GM18502 (cell line): ENCODE results near the gene ANKLE2.
"Not testable (repeated sequence)": the region's sequence is repeated elsewhere in the genome, so short reads cannot be mapped to it uniquely, and the experiment has no call there.

ENCODE experiments used
- ATAC-seq: cut with Tn5 transposase; IDR thresholded peaks from one replicate; pipeline ENCODE4 v1.9.1; 2021; ENCODE audit warnings: mild to moderate bottlenecking; ENCODE audit not compliant: unreplicated experiment, poor library complexity

ANKLE2 gene

GRCh38 chr12:132779781-132780353 is 18.2 kb upstream of the ANKLE2 start:
- no peak for ATAC-seq

GRCh38 chr12:132777614-132778013 is 16.0 kb upstream of the ANKLE2 start:
- no peak for ATAC-seq

GRCh38 chr12:132776816-132777568 is 15.4 kb upstream of the ANKLE2 start:
- no peak for ATAC-seq

- ATAC-seq, result not testable (repeated sequence)
Measured at GRCh38 chr12:132776230-132776625, 14.6 kb upstream of the ANKLE2 start.

GRCh38 chr12:132775502-132776229 is 14.0 kb upstream of the ANKLE2 start:
- ATAC-seq, result no peak

- ATAC-seq, result no peak
Measured at GRCh38 chr12:132774646-132775275, 13.1 kb upstream of the ANKLE2 start.

GRCh38 chr12:132774159-132774558 is 12.5 kb upstream of the ANKLE2 start:
- ATAC-seq, result no peak

- ATAC-seq, result no peak
Measured at GRCh38 chr12:132773077-132773955, 11.7 kb upstream of the ANKLE2 start.

GRCh38 chr12:132772606-132773005 is 11.0 kb upstream of the ANKLE2 start:
- no peak for ATAC-seq

GRCh38 chr12:132771126-132771838 is 9.7 kb upstream of the ANKLE2 start:
- peak; percentile 58 for ATAC-seq

- no peak for ATAC-seq
Measured at GRCh38 chr12:132766380-132767085, 4.9 kb upstream of the ANKLE2 start.

- ATAC-seq, result no peak
Measured at GRCh38 chr12:132765361-132765760, 3.7 kb upstream of the ANKLE2 start.

GRCh38 chr12:132764231-132764630 is 2.6 kb upstream of the ANKLE2 start:
- no peak for ATAC-seq

- peak; percentile 80 for ATAC-seq
Measured at GRCh38 chr12:132761921-132762583, 420 bp upstream of the ANKLE2 start.

GRCh38 chr12:132759359-132759758 is 2.3 kb downstream of the ANKLE2 start:
- ATAC-seq, result no peak

GRCh38 chr12:132758825-132759224 is 2.8 kb downstream of the ANKLE2 start:
- ATAC-seq, result not testable (repeated sequence)

GRCh38 chr12:132754160-132754932 is 7.3 kb downstream of the ANKLE2 start:
- ATAC-seq, result no peak
